ENCODE data around the gene LAMTOR5. TPM values are rescaled to one million over a fixed set of nuclear protein-coding genes. Genes with fewer than 3 reads are reported as not detected.

LAMTOR5 gene
- total and polyA plus RNA-seq, 11 donors = 130 to 549 (median 233) TPM

DNA sequence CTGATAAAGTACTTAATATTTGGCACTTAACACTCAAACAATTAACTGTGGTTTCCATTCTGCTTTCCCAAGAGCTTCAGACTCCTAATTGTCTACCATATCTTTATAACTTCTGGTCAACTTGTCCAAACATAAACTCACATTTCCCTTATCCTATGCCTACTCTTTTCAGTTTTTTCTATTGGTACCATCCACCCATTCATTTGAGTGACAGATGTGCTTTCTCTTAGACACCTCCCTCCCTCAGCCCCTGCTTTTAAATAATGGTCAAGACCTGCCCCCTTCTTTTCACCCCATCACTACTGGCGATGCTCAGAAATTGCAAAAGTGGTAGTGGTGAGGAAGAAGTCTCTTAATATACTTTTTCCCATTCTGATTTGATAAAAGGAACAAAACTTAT lies 22.1 kb downstream of the LAMTOR5 start:
- 96 to 98% (median 98%) methylated on average over 1 of the region's 1 CpG for WGBS, 4 donors
- no peaks in the 10 kb centered on the region for H3K9me3 ChIP-seq
- peaks cover 0 to 27% (median 7%) of the 10 kb centered on the region in 12 donors for H3K4me1 ChIP-seq
- no peak for TF ChIP-seq POLR2A (IDR thresholded peaks at IDR 0.05)
- TF ChIP-seq, protein P1, sequence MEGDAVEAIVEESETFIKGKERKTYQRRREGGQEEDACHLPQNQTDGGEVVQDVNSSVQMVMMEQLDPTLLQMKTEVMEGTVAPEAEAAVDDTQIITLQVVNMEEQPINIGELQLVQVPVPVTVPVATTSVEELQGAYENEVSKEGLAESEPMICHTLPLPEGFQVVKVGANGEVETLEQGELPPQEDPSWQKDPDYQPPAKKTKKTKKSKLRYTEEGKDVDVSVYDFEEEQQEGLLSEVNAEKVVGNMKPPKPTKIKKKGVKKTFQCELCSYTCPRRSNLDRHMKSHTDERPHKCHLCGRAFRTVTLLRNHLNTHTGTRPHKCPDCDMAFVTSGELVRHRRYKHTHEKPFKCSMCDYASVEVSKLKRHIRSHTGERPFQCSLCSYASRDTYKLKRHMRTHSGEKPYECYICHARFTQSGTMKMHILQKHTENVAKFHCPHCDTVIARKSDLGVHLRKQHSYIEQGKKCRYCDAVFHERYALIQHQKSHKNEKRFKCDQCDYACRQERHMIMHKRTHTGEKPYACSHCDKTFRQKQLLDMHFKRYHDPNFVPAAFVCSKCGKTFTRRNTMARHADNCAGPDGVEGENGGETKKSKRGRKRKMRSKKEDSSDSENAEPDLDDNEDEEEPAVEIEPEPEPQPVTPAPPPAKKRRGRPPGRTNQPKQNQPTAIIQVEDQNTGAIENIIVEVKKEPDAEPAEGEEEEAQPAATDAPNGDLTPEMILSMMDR (IDR thresholded peaks at IDR 0.05) = no peak
- no peaks in the 10 kb centered on the region for H3K27me3 ChIP-seq
- intact Hi-C loops (cut with DNase I) = loop anchor here in 2 of 10 donors (2.0 to 5.0 kb wide), 2 partner anchors 25 to 38 kb away; no protein-coding TSS in a partner anchor
- DNase-seq = no peak
- H3K27ac ChIP-seq = no peak overlapping the region
- peaks cover 0 to 45% (median 9%) of the 10 kb centered on the region in 9 donors for H3K36me3 ChIP-seq
- no peak for ATAC-seq
- H3K4me3 ChIP-seq = no peak overlapping the region

DNA sequence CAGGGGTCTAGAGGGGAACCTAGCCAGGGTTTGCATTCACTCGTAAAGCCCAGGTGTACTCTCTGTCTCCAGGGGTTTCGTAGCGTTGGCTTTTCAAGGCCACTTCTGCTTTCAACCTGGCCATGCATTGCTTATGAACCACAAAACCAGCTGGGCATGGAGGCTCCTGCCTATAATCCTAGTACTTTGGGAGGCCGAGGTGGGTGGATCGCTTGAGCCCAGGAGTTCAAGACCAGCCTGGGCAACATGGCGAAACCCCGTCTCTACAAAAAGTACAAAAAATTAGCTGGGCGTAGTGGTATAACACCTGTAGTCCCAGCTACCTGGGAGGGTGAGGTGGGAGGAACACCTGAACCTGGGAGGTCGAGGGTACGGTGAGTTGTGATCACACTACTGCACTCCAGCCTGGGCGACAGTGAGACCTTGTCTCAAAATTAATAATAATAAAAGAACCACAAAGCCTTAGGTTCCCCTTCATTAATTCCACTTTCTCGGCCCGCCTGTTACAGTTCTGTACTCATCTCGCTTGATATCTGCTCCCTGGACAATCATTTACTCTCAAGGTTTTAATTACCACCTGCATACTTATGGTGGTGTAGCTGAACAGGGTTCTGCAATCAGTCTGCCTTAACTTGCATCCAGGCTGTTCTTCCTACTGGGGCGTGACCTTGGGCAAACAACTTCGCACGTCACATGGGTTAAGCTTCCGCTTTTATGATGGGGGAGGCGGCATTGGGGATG lies 22.7 kb downstream of the LAMTOR5 start:
- ATAC-seq (no peak), DNase-seq (no peak)
- no peak for TF ChIP-seq POLR2A (IDR thresholded peaks at IDR 0.05)
- TF ChIP-seq, protein P1 (IDR thresholded peaks at IDR 0.05) = no peak
- no peak overlapping the region for H3K4me3 ChIP-seq
- H3K27me3 ChIP-seq = no peaks in the 10 kb centered on the region
- intact Hi-C loops (cut with DNase I) = loop anchor here in 2 of 10 donors (2.0 to 5.0 kb wide), 2 partner anchors 24 to 37 kb away; no protein-coding TSS in a partner anchor
- peak overlapping the region in 3 of 12 donors; percentile 33 to 79 (median 45) for H3K27ac ChIP-seq
- no peaks in the 10 kb centered on the region for H3K9me3 ChIP-seq
- peaks cover 0 to 32% (median 7%) of the 10 kb centered on the region in 12 donors for H3K4me1 ChIP-seq
- peaks cover 0 to 50% (median 13%) of the 10 kb centered on the region in 9 donors for H3K36me3 ChIP-seq
- whole genome bisulfite sequencing, 4 donors = 96 to 97% (median 96%) methylated on average over 19 of the region's 19 CpGs

GRCh38 chr1:110383251-110383990 lies 24.1 kb downstream of the LAMTOR5 start:
- no peaks in the 10 kb centered on the region for H3K27me3 ChIP-seq
- no peak for TF ChIP-seq POLR2A (IDR thresholded peaks at IDR 0.05)
- TF ChIP-seq, protein P1 (IDR thresholded peaks at IDR 0.05) = no peak
- ATAC-seq (peak in 2 of 4 donors; percentile 37 to 38), DNase-seq (no peak)
- 55 to 65% (median 62%) methylated on average over 5 of the region's 5 CpGs for WGBS, 4 donors
- H3K36me3 ChIP-seq = peaks cover 0 to 63% (median 26%) of the 10 kb centered on the region in 9 donors
- intact Hi-C loops (cut with DNase I) = no loop called here
- H3K4me1 ChIP-seq = peaks cover 0 to 32% (median 7%) of the 10 kb centered on the region in 12 donors
- no peaks in the 10 kb centered on the region for H3K9me3 ChIP-seq
- H3K4me3 ChIP-seq = peak overlapping the region in 5 of 12 donors; percentile 2 to 44 (median 41)
- peak overlapping the region in 11 of 12 donors; percentile 11 to 79 (median 47) for H3K27ac ChIP-seq

Data from heart left ventricle (tissue), 16 donors.